Osteoblast (primary cell): ENCODE data around the gene KCTD10. TPM values are rescaled to one million over a fixed set of nuclear protein-coding genes. Genes with fewer than 3 reads are reported as not detected.
A peak's percentile ranks its signal among the peaks of the same experiment; 100 is the strongest.

Source experiments
- DNase-seq: peaks from one replicate; pipeline ENCODE4 v3.0.0; 2011; ENCODE audit warnings: low spot score, mixed read lengths; ENCODE audit not compliant: insufficient read length; ENCODE audit errors: missing footprints
- H2AFZ ChIP-seq: 2 replicates; pipeline ENCODE4 v1.6.0; 2011; ENCODE audit warnings: mild to moderate bottlenecking, low read length
- H3K27ac ChIP-seq: 2 replicates; pipeline ENCODE4 v1.5.1; 2011; ENCODE audit warnings: mild to moderate bottlenecking, low read depth, low read length, moderate library complexity
- H3K27me3 ChIP-seq: 2 replicates; pipeline ENCODE4 v1.6.0; 2012; ENCODE audit warnings: mild to moderate bottlenecking, control low read depth, inconsistent platforms, low read length, moderate library complexity; ENCODE audit not compliant: insufficient read depth
- H3K36me3 ChIP-seq: 2 replicates; pipeline ENCODE4 v1.5.1; 2011; ENCODE audit warnings: mild to moderate bottlenecking, low read length, control low read depth, moderate library complexity; ENCODE audit not compliant: insufficient read depth
- H3K4me1 ChIP-seq: 2 replicates; pipeline ENCODE4 v1.5.1; 2011; ENCODE audit warnings: mild to moderate bottlenecking, low read length, control low read depth, moderate library complexity; ENCODE audit not compliant: insufficient read depth
- H3K4me2 ChIP-seq: 2 replicates; pipeline ENCODE4 v1.6.0; 2011; ENCODE audit warnings: mild to moderate bottlenecking, low read length; ENCODE audit not compliant: insufficient read depth
- H3K4me3 ChIP-seq: fragments of 200-600 bp; sonication (generic); 3 replicates; pipeline ENCODE4 v1.5.1; 2012; ENCODE audit warnings: mild to moderate bottlenecking, low read length, inconsistent platforms; ENCODE audit not compliant: insufficient read depth
- H3K79me2 ChIP-seq: 2 replicates; pipeline ENCODE4 v1.6.0; 2012; ENCODE audit warnings: mild to moderate bottlenecking, low read length, control low read depth, inconsistent platforms; ENCODE audit not compliant: insufficient read depth
- H3K9me3 ChIP-seq: 2 replicates; pipeline ENCODE4 v1.5.1; 2011; ENCODE audit warnings: low read depth, low read length, control low read depth
- H4K20me1 ChIP-seq: 2 replicates; pipeline ENCODE4 v1.6.0; 2012; ENCODE audit warnings: mild to moderate bottlenecking, low read length, control low read depth; ENCODE audit not compliant: insufficient read depth
- CTCF ChIP-seq: IDR thresholded peaks from 2 replicates; pipeline ENCODE4 v1.5.1; 2011; ENCODE audit warnings: mild to moderate bottlenecking, low read depth, low read length, moderate library complexity; ENCODE audit errors: extremely low read depth
- total RNA-seq: library from RNA; depleted of rRNA; stranded (reverse); fragments of >200 nt; gene quantifications from 2 replicates; pipeline ENCODE4 v1.2.3, GENCODE V29; 2012

The KCTD10 gene
- total RNA-seq, 1 donor, result 102 TPM

DNA sequence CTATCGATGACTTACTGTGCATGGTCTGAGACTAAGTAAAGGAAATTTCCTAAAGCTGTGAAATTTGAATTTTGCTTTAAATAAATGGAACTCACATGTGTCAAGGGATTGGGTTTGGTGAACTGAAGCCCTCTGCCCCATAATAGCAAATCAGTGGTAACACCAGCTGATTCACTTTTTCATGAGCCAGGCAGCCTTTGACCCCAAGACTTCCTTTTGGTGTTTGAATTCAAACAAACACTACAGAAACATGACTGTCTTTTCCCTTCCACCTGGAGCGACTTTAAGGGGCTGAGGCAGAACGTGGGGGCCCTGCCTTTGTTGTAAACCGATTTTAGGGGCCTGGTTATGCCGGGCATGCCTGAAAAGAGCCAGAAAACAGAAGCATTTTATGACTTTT lies 28.8 kb downstream of the KCTD10 start:
- Histone ChIP-seq H3K36me3 (peaks cover 87% of the 10 kb centered on the region), H3K79me2 (peaks cover 62% of the 10 kb centered on the region), H3K27ac (peak overlapping the region; percentile 4), H4K20me1 (peaks cover 14% of the 10 kb centered on the region), H2AFZ (no peak overlapping the region), H3K4me2 (no peak overlapping the region), H3K4me1 (peaks cover 30% of the 10 kb centered on the region), H3K9me3 (no peaks in the 10 kb centered on the region), H3K27me3 (no peaks in the 10 kb centered on the region), H3K4me3 (no peak overlapping the region)
- DNase-seq, result peak; percentile 6
- TF ChIP-seq CTCF, result no peak

DNA sequence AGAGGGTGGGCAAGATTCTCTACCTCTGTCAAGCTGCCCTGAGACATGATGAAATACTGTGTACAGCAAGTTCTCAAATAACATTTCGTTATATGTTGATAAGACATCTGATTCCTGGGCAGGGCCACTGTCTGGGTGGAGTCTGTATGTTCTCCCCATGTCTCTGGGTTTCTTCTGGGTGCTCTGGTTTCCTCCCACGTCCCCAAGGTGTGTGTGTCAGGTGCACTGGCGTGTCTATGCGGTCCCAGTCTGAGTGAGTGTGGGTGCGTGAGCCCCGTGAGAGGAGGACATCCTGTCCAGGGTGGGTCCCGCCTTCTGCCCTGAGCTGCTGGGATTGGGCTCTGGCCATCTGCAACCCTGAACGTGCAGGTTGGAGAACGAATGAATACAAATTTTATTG lies 29.6 kb downstream of the KCTD10 start:
- H2AFZ ChIP-seq, result no peak overlapping the region
- no peak for TF ChIP-seq CTCF
- H3K9me3 ChIP-seq, result no peaks in the 10 kb centered on the region
- peaks cover 80% of the 10 kb centered on the region for H3K36me3 ChIP-seq
- H3K27ac ChIP-seq, result peak overlapping the region; percentile 12
- H3K4me2 ChIP-seq, result no peak overlapping the region
- no peak overlapping the region for H3K4me3 ChIP-seq
- H3K79me2 ChIP-seq, result peaks cover 57% of the 10 kb centered on the region
- H3K27me3 ChIP-seq, result no peaks in the 10 kb centered on the region
- peaks cover 14% of the 10 kb centered on the region for H4K20me1 ChIP-seq
- DNase-seq, result peak; percentile 15
- peaks cover 30% of the 10 kb centered on the region for H3K4me1 ChIP-seq

DNA sequence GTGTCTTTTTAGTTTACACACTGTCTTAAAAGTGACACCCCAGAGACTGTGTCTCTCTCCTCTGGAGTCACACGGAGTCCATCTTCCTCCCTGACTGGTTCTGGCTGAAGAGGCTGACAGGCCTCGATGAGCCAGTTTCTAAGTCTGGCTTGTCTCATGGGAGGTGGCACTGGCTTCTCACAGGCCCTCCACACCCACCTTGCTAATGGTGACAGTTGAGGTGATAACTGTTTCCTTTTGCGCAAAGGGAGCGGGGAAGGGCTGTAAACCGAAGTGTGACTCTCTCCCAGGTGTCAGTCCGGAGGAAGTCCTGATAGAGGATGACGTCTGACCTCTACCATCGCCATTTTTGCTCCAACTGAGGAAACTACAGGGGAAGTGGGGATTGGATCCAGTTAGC lies 30.2 kb downstream of the KCTD10 start:
- peak; percentile 36 for DNase-seq
- Histone ChIP-seq H3K36me3 (peaks cover 73% of the 10 kb centered on the region), H3K4me3 (no peak overlapping the region), H3K79me2 (peaks cover 51% of the 10 kb centered on the region), H3K9me3 (no peaks in the 10 kb centered on the region), H3K4me1 (peaks cover 30% of the 10 kb centered on the region), H3K4me2 (no peak overlapping the region), H3K27ac (peak overlapping the region; percentile 9), H3K27me3 (no peaks in the 10 kb centered on the region), H4K20me1 (peaks cover 14% of the 10 kb centered on the region), H2AFZ (no peak overlapping the region)
- no peak for TF ChIP-seq CTCF

GRCh38 chr12:109445191-109445609 lies 31.9 kb downstream of the KCTD10 start:
- Histone ChIP-seq H3K36me3 (peaks cover 57% of the 10 kb centered on the region), H2AFZ (no peak overlapping the region), H3K27me3 (no peaks in the 10 kb centered on the region), H3K4me3 (no peak overlapping the region), H3K4me2 (peak overlapping the region; percentile 50), H3K79me2 (peaks cover 36% of the 10 kb centered on the region), H3K4me1 (peaks cover 43% of the 10 kb centered on the region), H3K27ac (peak overlapping the region; percentile 86), H4K20me1 (peaks cover 8% of the 10 kb centered on the region), H3K9me3 (no peaks in the 10 kb centered on the region)
- TF ChIP-seq CTCF, result no peak
- DNase-seq, result peak; percentile 90
